Nucleus accumbens (tissue), 56 donors: Measurements from ENCODE around the gene OSCP1.

ENCODE experiments used
- DNase-seq, 56 donors: peaks; one replicate each; lab custom pipeline; 2025; lab: John Stamatoyannopoulos, UW

Gene OSCP1

GRCh38 chr1:36411674-36412648 lies 38.3 kb downstream of the OSCP1 start:
- DNase-seq, result peak in 25 of 56 donors; percentile 3 to 67 (median 27)

- DNase-seq, result no peak
Measured at GRCh38 chr1:36408479-36408878, 41.8 kb downstream of the OSCP1 start.

- no peak for DNase-seq
Measured at GRCh38 chr1:36406440-36406839, 43.8 kb downstream of the OSCP1 start.

- no peak for DNase-seq
Measured at GRCh38 chr1:36402504-36402890, 47.8 kb downstream of the OSCP1 start.

- no peak for DNase-seq
Measured at GRCh38 chr1:36401602-36402503, 48.4 kb downstream of the OSCP1 start.

- DNase-seq, result peak in 34 of 56 donors; percentile 3 to 55 (median 22)
Measured at GRCh38 chr1:36400825-36401601, 49.2 kb downstream of the OSCP1 start.

GRCh38 chr1:36400514-36400824 lies 49.8 kb downstream of the OSCP1 start:
- DNase-seq, result no peak

- peak in 1 of 56 donors; percentile 27 for DNase-seq
Measured at GRCh38 chr1:36398370-36398977, 51.8 kb downstream of the OSCP1 start.

GRCh38 chr1:36397378-36398230 lies 52.6 kb downstream of the OSCP1 start, which contains the start of gene LSM10:
LSM10 (minus strand) TSS chr1:36397908; CDS start chr1:36394129, 3,779 bp downstream.
- peak; percentile 53 to 97 (median 88) for DNase-seq

GRCh38 chr1:36397083-36397377 lies 53.2 kb downstream of the OSCP1 start:
- no peak for DNase-seq

GRCh38 chr1:36396359-36396758 lies 53.9 kb downstream of the OSCP1 start:
- DNase-seq, result no peak

GRCh38 chr1:36393686-36394085 lies 56.6 kb downstream of the OSCP1 start:
- no peak for DNase-seq

- DNase-seq, result no peak
Measured at GRCh38 chr1:36392836-36393235, 57.4 kb downstream of the OSCP1 start.

- DNase-seq, result no peak
Measured at GRCh38 chr1:36391271-36391670, 59.0 kb downstream of the OSCP1 start.

- no peak for DNase-seq
Measured at GRCh38 chr1:36390411-36390810, 59.8 kb downstream of the OSCP1 start.

GRCh38 chr1:36389999-36390398 lies 60.3 kb downstream of the OSCP1 start:
- no peak for DNase-seq

- DNase-seq, result no peak
Measured at GRCh38 chr1:36389261-36389660, 61.0 kb downstream of the OSCP1 start.

GRCh38 chr1:36387141-36387949 lies 62.9 kb downstream of the OSCP1 start:
- peak in 21 of 56 donors; percentile 8 to 56 (median 32) for DNase-seq
